Posterior vena cava (tissue), 2 donors: Measurements from ENCODE around the gene ANKRD33B. TPM values are rescaled to one million over a fixed set of nuclear protein-coding genes. Genes with fewer than 3 reads are reported as not detected.
"Not testable (repeated sequence)": the region's sequence is repeated elsewhere in the genome, so short reads cannot be mapped to it uniquely, and the experiment has no call there.

Source experiments
- DNase-seq: peaks from one replicate; pipeline ENCODE4 v3.0.0-alpha.2; 2020; ENCODE audit warnings: low spot score
- intact Hi-C, 2 donors: fragments of 100-400 bp; cut with DNase I; formaldehyde crosslinking; loops; one replicate each; pipeline versions ENCODE4 v1.14.1 to v1.14.2; 2022 to 2023
- total RNA-seq, 2 donors: library from RNA; stranded (reverse); fragmentation: NEBNext Ultra II Directional; extraction: Animal tissue kit (Norgen Biotek cat#: 25700); gene quantifications; one replicate each; pipeline ENCODE4 v1.2.1, GENCODE V29; 2021
- donor health status: DM: yes; HTN: yes; CAD: no.
- donor health status: DM: yes; HTN: yes; CAD: no.

ANKRD33B gene
- total RNA-seq, 2 donors from 2014 or later, result 3.3 to 3.9 TPM

- intact Hi-C loops, result loop anchor here in 1 of 2 donors (2.0 kb wide), 1 partner anchor 172 kb away; no protein-coding TSS in a partner anchor
- DNase-seq, result no peak
Measured at GRCh38 chr5:10626473-10627013, 62.7 kb downstream of the ANKRD33B start.

GRCh38 chr5:10627160-10627701 lies 63.4 kb downstream of the ANKRD33B start:
- intact Hi-C loops, result loop anchor here in 1 of 2 donors (2.0 kb wide), 1 partner anchor 172 kb away; no protein-coding TSS in a partner anchor
- no peak for DNase-seq

GRCh38 chr5:10628601-10629000 lies 64.7 kb downstream of the ANKRD33B start:
- no peak for DNase-seq
- intact Hi-C loops, result loop anchor here in 1 of 2 donors (2.0 kb wide), 1 partner anchor 176 kb away; no protein-coding TSS in a partner anchor

GRCh38 chr5:10629682-10630081 lies 65.8 kb downstream of the ANKRD33B start:
- no peak for DNase-seq
- intact Hi-C loops, result loop anchor here in 1 of 2 donors (2.0 kb wide), 1 partner anchor 177 kb away; no protein-coding TSS in a partner anchor

GRCh38 chr5:10630126-10630525 lies 66.3 kb downstream of the ANKRD33B start:
- intact Hi-C loops, result no loop called here
- DNase-seq, result no peak

GRCh38 chr5:10630744-10631143 lies 66.9 kb downstream of the ANKRD33B start:
- intact Hi-C loops, DNase-seq: not testable (repeated sequence)

- DNase-seq, result peak; percentile 50
- intact Hi-C loops, result no loop called here
Measured at GRCh38 chr5:10631316-10631996, 67.6 kb downstream of the ANKRD33B start.

GRCh38 chr5:10632110-10632761 lies 68.4 kb downstream of the ANKRD33B start:
- intact Hi-C loops, result no loop called here
- DNase-seq, result peak; percentile 76

GRCh38 chr5:10633271-10634049 lies 69.6 kb downstream of the ANKRD33B start:
- peak; percentile 52 for DNase-seq

GRCh38 chr5:10634050-10634449 lies 70.2 kb downstream of the ANKRD33B start:
- intact Hi-C loops, result no loop called here
- no peak for DNase-seq

More at GRCh38 chr5:10633271-10634049, 69.6 kb downstream of the ANKRD33B start:
- intact Hi-C loops, result no loop called here

- intact Hi-C loops, result no loop called here
- no peak for DNase-seq
Measured at GRCh38 chr5:10634562-10634961, 70.7 kb downstream of the ANKRD33B start.

- intact Hi-C loops, result no loop called here
- DNase-seq, result peak; percentile 71
Measured at GRCh38 chr5:10635257-10635866, 71.5 kb downstream of the ANKRD33B start.

GRCh38 chr5:10635867-10636350 lies 72.0 kb downstream of the ANKRD33B start:
- peak; percentile 63 for DNase-seq
- intact Hi-C loops, result loop anchor here in 1 of 2 donors (2.0 kb wide), 1 partner anchor 73 kb away; no protein-coding TSS in a partner anchor

GRCh38 chr5:10636363-10637142 lies 72.7 kb downstream of the ANKRD33B start:
- intact Hi-C loops, result loop anchor here in 1 of 2 donors (2.0 kb wide), 1 partner anchor 74 kb away; no protein-coding TSS in a partner anchor
- DNase-seq, result peak; percentile 72

- DNase-seq, result peak; percentile 66
- intact Hi-C loops, result loop anchor here in 1 of 2 donors (2.0 kb wide), 1 partner anchor 75 kb away; no protein-coding TSS in a partner anchor
Measured at GRCh38 chr5:10637944-10638343, 74.1 kb downstream of the ANKRD33B start.

GRCh38 chr5:10638723-10639122 lies 74.9 kb downstream of the ANKRD33B start:
- intact Hi-C loops, DNase-seq: not testable (repeated sequence)

- intact Hi-C loops, result no loop called here
- DNase-seq, result no peak
Measured at GRCh38 chr5:10639846-10640368, 76.0 kb downstream of the ANKRD33B start.
